NCI-H2171 (cell line): Measurements from ENCODE around the gene IGHMBP2.

Experiments used
- DNase-seq: peaks from one replicate; lab custom pipeline; 2025; lab: John Stamatoyannopoulos, UW

IGHMBP2 gene

DNA sequence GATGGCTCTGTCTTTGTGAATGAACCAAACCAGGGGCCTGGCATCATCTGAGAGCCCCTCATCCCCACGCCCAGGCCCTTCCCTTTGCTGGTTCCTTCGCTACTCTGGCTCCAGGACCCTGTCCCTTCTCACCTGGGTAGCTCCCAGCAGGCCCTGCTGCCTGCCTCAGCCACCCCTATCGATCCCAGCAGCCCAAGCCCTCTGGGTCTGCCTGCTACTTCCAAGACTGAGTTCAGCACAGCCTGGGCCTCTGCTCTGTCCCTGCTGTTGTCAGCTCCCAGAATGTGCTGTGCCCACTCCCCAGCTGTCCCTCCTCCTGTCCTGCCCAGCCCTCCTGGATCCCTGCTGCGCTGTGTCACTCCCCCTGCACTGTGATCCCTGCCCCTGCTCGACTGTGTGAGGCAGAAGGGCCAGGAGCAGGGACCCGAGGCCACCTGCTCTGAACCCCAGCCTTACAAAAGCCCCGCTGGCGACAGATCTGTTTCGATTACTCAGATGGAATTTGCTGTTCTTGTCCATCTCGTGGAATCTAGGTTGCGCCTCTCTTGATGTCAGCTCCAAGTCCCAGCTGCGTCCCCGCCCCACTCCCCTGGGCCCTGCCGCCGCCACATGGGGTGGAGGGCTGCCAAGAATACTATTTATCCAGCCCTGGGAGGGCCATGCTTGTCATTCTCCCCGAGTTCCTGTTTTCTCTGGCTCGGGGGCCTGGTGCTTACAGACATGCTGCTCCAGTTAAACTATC is 13.0 kb upstream of the IGHMBP2 start:
- DNase-seq = peak; percentile 37

DNA sequence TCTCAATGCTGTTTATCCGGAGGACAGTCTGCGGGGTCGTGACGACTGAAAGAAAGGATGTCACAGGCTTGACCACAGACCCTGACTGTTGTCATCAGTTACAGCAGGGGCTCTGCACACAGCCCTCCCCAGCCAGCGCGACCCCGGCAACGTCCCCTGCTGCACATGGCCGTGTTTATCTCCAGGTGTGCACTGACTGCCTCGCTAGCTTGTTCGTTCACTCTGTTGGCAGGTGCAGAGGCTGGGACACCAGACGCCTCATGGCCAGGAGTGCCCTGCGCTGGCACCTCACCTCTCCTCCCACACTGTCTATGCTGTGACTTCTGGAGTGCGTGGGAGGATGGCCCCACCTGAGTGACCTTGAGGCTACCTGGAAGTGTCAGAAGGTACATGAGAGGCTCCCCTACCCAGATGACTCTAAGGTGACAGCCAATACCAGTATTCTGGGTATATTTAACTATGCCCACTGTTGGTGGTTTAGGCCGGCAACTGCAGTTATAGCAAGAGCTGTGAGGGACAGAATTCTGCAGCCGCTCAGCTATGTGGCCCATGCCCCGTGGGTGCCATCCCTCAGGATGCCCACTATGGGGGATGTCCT is 12.2 kb upstream of the IGHMBP2 start:
- DNase-seq = no peak

DNA sequence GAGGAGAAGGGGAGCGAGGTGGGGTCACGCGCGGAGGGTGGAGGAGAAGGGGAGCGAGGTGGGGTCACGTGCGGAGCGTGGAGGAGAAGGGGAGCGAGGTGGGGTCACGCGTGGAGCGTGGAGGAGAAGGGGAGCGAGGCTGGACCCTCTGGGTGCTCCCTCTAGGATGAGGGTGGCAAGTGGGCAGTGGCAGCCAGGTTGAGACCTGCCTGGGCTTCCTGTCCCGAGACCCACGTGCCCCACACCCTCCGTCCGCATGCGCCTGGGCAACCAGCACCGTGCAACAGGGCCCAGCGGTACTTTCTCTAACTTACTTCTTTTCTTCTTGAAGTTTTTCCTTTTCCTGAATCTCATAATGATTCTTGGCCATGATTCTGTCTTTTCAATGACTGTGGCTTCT is 11.1 kb upstream of the IGHMBP2 start:
- DNase-seq = no peak

DNA sequence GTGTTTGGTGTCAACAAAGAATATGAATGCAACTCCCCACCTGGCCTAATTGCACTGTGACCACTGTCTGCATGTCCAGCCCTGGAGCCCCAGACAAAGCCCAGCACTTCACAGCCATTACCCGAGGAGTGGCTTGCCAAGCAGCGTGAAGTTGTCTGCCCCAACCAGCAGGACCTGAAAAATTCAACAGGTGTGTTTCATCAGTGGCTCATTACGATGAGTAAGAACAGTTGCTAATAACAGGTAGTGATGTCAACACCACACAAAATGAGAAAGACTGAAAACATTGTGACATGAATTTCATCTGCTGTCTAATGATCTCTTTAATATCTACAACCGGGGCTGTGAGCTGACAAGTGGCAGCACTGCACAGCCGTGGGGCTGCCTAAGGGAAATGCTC is 10.4 kb upstream of the IGHMBP2 start:
- no peak for DNase-seq

DNA sequence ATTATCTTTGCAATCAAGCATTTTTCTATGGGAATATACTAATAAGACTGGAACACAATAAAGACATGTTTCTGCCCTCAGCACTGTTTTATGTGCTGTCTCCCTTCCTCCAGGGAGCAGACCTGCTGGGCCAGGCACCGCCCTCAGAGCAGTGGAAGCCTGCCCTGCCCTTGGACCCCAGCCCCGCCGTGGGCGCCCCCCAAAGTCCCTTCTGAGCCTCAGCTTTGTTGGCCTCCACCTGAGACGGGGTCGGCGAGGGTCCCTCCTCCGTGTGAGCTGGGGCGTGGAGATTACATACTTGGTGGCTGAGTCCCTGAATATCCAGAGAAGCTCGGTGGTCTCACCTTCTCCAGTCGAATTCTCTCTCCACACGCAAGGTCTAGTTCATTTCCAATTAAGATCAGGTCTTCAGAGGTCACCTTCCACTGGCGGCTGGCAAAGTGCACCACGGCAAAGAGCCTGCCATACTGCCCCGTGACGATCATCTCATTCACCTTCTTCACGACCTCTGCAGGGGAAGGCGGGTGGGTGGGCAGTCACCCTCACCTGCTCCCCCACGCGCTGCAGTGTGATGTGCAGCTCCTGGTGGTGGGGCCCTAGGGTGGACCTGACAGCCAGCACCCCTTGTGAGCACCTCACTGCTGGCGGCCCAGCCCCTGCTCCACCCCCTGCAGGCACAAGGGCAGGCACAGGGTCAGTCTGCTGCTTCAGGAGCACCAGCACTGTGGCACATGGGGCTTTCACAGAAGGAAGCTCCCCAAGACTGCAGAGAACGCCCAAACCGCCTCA is 7.3 kb upstream of the IGHMBP2 start:
- no peak for DNase-seq

DNA sequence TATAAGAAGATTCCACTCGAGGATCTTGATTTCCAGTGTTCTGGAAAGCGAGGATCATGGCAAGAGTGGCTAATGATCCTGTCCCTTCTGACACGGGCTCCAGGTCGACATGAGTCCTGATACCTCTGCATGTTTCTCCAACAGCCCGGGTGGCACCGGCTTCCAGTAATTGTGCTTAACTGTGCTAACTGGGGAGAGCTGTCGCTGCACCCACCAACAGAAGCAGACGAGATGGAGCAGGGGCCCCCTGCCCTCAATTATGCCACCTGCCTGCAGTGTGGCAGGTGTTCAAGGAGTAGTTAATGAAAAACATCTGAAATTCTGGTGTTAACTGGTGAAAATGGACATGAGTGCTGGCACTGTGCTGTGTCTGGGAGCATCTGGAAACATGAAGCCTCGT is 6.2 kb upstream of the IGHMBP2 start:
- DNase-seq = no peak

DNA sequence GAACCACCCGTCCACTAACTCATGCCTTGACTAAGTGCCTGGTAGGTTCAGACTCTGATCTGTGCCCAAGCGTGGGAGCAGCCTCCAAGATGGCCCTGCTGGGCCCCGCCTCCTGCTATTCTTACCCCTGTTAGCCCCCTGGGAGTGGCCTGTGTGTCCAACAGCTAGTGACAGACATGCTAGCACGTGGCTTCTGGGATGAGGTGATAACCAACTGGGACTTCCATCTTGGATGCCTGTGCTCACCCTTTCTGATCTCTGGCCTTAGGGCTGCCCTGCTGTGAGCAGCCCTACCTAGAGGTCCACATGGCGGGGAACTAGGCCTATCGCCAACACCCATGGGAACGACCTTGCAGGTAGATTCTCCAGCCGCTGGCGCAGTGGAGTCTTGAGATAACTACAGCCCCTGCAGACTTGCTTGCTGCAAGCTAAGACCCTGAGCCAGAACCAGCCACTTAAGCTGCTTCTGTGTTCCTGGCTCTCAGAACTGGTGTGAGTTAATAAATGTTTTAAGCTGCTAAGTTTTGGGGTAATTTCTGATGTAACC is 2.8 kb upstream of the IGHMBP2 start:
- no peak for DNase-seq

DNA sequence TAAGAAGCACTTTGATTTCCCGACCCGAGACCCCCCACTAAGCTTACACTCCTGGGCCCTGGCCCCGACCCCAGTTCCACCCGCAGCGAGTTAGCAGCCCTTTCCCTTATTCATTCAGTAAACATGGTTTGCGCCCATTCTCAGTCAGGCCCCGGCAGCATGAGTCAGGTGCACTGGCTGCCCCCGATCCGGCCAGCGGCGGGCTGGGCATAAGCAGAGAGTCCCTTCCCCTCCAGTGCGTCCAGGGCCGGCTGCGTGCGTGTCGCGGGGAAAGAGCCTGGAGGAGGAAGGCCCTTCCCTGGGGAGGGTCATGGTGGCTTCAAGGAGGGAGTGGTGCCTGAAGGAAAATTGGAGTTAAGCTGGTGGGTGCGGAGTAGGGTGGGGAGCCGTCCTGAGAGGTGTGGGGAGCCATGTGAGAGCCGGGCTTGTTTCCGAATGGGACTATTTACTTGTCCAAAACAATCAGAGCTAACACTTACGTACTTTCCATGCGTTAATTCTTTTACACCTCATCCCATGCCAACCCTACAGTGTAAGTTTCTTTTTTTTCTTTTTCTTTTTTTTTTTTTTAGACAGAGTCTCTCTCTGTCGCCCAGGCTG is 657 bp downstream of the IGHMBP2 start:
- DNase-seq = no peak

DNA sequence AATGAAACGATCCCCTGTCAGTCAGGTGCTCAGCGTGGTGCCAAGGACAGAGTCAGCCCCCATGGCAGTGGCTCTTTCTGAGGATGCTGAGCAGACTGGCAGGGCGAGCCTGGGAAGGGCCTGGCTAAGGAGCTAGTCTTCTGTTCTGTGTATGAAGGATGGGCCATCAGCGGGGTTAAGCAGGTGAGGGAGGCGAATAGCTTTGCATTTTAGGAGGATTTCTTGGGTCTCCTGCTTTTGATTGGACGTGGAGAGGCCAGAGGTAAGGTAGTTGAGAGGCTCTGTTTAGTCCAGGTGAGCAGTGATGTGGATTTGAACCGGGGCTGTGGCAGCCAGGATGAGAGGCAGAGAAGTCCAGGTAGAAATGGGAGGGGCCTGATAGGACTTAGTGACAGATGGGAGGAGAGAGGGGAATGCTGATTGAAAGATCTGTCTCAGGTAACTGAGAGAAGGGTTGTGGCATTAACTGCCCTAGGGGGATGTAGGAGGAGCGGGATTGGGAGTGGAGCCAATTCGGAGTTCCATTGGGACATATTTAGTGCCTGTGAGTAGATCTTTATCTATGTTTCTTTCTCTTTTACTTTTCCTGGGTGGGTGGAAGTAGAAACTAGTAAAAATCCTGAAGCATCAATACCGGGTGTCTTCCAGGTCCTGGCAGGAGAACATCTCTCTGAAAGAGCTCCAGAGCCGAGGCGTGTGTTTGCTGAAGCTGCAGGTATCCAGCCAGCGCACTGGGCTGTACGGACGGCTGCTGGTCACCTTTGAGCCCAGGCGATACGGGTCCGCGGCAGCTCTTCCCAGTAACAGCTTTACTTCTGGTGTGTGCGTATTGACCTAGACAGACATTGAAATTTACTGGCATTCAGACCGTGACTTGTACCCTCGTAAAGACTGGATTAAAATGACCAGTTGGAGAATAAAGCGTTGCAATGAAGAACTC is 2.0 kb downstream of the IGHMBP2 start:
- DNase-seq = no peak

DNA sequence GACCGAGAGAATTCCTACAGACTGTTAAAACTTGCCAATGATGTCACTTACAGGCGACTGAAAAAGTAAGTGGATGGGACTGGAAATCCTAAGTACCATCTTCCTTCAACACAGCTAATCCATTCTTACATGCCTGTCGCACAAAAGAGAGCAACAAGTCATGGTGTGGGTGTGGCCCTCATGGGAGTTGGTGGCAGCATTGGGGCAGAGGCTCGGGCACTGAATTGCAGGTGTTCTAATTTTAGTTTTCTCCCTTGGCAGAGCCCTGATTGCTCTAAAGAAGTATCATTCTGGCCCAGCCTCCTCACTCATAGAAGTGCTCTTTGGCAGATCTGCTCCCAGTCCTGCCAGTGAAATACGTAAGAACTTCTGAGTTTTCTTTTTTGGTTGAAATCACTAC is 4.6 kb downstream of the IGHMBP2 start:
- DNase-seq = no peak

DNA sequence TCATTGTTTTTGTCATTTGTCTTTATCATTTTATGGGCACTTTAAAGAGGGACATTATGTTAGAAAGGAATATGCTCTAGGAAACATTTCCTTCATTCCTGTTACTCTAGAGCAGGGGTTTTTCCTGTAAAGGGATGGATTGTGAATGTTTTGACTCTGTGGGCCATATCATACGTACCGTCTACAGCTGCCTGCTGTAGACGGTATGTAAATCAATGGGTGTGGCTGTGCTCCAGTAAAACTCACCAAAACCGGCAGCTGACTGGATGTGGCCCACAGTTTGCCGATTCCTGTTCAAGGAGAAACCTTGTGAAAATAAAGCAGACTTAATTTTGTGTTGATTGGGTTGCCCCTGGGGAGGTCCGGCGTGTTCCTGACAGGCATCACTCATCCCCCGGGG is 7.3 kb downstream of the IGHMBP2 start:
- no peak for DNase-seq

DNA sequence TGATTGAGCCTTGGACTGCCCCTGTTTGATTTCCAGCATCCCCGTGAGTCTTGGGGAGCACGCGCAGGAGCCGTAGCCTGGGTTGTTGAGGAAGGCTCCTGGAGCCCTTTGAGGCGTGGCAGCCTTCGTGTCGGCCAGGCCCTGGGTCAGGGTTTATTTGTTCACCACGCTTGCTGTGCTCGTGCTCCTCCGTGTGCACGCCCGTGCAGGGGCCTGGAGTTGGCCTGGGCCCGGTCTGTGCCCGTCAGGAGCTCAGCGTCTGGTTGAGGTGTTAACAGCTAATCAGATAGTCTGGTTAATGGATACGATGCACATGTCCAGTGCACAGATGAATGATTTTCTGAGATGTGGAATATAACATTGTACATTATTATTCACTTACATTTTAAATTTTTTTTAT is 8.0 kb downstream of the IGHMBP2 start:
- DNase-seq = no peak

DNA sequence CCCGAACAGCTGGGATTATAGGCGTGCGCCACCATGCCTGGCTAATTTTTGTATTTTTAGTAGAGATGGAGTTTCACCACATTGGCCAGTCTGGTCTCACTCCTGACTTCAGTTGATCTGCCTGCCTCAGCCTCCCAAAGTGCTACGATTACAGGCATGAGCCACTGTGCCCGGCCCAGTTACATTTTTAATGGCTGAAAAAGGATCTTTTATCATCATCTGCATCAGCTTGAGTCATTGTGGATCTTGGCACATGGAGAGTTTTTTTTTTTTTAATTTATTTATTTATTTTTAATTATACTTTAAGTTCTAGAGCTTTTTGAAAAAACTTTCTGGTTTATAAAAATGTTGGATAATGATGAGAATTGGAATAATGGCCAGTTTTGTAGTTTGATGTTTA is 8.6 kb downstream of the IGHMBP2 start:
- no peak for DNase-seq

DNA sequence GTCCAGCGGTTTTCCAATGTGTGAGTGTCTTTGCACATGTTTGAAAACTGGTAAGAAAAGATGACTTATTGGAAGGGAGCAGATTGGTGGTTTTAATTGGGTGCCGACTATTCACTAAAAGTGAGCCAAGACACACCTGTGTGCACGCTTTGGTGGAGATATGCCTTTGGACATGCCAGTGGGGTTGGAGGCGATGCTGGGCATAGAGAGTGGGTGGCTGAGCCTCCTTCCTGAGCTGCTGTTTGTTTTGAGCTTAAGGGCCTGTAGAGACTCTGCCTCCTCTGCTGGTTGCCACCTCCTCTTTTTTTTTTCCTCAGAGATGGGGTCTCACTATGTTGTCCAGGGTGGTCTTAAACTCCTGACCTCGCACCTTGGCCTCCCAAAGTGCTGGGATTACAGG is 9.5 kb downstream of the IGHMBP2 start:
- DNase-seq = no peak

DNA sequence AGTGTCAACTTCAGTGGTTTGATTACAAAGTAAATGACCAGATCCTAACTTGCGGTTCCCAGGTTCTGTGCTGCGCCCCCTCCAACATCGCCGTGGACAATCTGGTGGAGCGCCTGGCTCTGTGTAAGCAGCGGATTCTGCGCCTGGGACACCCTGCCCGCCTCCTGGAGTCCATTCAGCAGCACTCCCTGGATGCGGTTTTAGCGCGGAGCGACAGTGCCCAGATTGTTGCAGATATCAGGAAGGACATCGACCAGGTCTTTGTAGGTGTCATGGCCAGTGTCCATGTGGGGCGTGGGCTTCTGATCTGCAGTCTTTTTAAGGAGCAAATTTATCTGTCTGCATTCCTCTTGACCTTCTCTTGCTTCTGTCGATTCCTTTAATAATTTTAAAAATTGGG is 11.1 kb downstream of the IGHMBP2 start:
- DNase-seq = no peak

DNA sequence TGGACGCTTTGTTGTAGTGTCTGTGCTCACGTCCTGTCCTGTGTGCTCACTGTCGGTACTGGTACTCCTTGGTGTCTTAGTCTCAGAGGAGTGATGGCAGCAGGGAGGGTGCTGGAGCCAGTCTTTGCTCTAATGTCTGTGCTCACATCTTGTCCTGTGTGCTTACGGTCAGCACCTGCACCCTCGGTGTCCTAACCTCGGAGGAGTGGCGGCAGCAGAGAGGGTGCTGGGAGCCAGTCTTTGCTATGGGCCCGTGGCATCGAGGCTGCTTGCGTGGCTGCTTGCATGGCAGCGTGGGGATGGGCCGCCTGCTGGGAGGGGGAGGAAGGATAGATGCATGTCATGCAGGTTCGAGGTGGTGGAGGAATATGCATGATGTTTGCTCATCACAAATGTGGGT is 12.7 kb downstream of the IGHMBP2 start:
- no peak for DNase-seq

DNA sequence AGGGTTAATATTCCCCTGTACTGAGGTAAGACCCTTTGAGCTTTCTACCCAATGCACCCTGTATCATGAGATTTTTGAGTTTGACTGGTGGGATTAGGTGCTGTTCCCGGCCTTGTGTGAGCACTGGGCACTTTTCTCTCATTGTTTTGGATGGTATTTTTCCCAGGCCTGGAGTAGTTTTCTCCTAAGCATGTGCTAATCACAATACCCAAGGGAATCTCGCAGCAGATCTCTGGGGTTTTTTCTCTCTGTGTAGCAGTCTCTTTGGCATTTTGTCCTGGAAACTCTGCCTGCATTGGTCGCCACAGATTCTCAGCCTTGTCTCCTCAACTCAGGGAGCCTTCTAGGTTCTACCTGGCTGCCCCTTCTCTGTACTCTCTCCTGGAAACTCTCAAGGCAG is 19.9 kb downstream of the IGHMBP2 start:
- no peak for DNase-seq

DNA sequence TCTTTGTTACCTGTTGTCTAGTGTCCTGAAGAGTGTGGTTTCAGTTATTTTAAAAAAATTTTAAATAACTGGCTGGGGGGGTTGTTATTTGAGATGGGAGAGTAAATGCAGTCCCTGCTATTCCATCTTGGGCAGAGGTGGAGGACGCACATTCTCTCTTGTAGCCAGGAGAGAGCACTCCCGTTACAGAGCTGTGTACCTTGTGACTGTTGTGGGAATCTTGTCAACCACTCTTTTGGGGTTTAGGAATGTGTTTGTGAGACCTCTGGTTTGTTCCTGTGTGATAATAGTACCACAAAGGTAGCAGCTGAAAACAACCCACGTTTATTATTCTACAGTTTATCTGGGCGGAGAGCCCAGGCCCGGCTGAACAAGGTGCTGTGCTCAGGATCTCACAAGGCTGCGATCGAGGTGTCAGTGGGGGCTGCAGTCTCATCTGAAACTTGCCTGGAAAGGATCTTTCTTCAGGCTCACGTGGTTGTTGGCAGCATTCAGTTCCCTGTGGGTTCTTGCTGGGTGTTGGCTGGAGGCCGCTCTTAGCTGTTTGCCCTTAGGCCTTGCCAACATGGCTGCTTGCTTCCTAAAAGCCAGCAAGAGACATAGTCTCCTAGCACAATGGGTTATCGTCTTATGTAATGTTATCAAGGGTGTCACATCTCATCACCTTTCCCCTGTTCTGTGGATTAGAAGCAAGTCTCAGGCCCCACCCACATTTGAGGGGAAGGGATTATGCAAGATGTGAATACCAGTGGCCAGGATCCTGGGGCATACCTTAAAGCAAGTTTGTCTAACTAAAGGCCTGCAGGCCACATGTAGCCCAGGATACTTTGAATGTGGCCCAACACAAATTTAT is 20.6 kb downstream of the IGHMBP2 start:
- no peak for DNase-seq

DNA sequence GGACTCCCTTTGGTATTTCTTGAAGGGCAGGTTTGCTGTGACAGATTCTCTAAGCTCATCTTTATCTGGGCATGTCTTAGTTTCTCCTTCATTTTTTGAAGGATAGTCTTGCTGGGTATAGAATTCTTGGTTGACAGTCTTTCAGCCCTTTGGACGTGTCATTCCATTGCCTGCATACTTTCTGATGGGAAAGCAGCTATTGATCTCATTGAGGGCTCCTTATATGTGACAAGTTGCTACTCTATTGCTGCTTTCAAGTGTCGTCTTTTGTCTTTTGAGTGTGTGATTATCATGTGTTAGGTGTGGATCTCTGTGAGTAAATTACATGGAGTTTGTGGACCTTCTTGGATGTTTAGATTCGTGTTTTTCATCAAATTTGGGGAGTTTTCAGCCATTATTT is 21.9 kb downstream of the IGHMBP2 start:
- no peak for DNase-seq

DNA sequence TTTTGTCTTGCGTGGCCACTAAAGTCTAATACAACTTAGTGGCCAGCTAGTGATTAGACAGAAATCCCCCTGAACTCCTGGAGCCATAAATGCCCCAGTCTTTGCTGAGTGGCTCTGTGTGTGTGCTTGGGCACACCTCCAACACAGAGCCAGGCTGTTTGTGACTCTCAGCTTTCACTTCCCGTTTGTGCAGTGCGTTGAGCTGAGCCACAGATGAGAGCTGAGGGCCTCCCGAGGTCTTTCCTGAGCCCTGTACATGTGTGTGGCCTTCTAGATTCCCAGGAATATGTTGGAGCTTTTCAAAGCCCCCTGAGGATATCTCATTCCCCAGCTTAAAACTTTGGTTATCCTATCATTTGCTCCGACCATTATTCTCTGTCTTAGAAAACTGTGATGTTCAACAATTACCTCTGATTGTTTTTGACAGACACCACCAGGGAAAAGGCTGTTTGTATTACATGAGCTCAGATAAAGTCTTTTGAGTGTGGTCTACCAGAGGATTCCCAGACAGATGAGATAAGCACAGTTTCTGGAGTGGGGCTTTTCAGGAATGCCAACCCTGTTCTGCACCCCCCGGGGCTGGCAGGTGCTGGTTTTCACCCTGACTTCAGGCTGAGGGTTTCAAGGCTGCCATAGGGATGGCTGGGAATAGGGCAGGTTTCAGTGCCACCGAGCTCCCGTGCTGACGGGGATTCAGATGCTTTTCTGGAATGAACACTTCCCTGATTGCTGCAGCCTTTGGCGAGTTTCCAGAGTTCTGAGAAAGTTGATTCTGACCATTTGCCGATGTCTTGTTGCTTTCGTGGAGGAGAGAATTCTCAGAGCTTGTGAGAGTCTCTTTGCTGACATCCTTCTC is 23.8 kb downstream of the IGHMBP2 start:
- DNase-seq = no peak
